CD4-positive, alpha-beta T cell treated with Interleukin-15 for 1 hour (primary cell): ENCODE data around the gene CRB2.

Source experiments
- DNase-seq: peaks from one replicate; pipeline ENCODE4 v3.0.0-alpha.2; 2020

The CRB2 gene

DNA sequence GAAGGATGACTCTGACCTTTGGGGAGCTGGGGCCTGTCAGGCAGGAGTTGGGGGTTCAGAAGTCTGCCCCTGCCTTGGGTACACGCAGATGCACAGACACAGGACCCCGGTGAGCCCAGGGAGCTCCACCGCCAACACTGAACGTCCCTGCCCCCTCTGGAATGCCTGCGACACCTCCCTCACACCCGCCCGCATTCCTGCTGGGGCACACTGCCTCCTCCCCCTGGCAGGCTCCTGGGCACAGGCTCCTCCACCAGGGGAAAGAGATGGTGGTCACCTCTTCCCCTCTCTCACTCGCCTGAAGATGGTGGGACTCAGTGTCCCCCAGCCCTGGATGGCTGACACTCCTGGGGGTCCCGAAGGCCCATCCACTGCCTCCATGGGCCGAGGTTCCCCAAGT is 12.0 kb downstream of the CRB2 start:
- no peak for DNase-seq

DNA sequence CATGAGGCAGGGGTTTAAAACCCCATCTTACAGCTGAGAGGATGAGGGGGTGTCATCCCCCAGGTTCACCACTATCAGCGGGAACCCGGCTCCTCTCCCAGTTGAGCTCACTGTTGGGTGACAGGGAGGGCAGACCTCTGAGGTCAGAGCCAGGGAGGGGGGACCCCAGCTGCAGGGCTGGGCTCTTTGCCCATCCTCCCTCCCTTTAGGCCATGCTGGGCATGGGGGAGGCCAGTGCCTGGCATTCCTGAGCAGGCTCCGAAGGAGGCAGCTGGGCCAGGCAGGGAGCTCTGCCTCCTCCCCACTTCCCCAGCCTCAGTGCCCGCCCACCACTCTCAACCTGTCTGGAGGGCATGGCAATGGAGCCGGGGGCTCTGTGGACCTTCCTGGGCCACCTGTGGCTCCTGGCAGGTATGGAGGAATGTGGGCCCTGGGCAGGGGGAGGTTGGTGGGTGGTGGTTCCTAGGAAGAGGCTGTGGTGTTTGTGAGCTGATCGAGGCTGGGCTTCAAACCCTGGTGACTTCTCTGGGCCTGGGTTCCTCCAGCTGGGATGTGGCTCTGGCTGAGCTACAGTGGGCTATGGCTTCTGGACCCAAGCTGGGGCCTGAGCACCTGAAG is 12.6 kb downstream of the CRB2 start:
- DNase-seq = no peak

DNA sequence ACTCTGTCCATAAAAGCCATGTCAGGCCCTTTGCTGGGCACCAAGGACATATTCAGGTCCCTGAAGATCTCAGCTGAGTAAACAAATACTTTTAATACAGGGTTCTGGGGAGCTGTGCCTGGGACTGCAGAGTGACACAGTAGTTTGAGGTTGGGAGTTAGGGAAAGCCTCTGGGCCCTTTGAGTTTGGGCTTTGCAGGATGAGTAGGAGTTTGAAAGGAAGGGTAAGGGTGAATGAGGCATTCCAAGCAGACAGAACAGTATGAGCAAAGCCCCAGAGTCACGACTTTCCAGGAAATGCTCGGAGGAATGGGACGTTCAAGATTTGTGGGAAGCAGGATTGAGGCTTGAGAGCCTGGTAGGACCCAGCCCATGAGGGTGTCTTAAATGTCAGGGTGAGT is 13.3 kb downstream of the CRB2 start:
- no peak for DNase-seq

DNA sequence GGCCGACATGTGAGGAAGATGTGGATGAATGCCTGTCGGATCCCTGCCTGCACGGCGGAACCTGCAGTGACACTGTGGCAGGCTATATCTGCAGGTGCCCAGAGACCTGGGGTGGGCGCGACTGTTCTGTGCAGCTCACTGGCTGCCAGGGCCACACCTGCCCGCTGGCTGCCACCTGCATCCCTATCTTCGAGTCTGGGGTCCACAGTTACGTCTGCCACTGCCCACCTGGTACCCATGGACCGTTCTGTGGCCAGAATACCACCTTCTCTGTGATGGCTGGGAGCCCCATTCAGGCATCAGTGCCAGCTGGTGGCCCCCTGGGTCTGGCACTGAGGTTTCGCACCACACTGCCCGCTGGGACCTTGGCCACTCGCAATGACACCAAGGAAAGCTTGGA is 14.1 kb downstream of the CRB2 start:
- DNase-seq = no peak

DNA sequence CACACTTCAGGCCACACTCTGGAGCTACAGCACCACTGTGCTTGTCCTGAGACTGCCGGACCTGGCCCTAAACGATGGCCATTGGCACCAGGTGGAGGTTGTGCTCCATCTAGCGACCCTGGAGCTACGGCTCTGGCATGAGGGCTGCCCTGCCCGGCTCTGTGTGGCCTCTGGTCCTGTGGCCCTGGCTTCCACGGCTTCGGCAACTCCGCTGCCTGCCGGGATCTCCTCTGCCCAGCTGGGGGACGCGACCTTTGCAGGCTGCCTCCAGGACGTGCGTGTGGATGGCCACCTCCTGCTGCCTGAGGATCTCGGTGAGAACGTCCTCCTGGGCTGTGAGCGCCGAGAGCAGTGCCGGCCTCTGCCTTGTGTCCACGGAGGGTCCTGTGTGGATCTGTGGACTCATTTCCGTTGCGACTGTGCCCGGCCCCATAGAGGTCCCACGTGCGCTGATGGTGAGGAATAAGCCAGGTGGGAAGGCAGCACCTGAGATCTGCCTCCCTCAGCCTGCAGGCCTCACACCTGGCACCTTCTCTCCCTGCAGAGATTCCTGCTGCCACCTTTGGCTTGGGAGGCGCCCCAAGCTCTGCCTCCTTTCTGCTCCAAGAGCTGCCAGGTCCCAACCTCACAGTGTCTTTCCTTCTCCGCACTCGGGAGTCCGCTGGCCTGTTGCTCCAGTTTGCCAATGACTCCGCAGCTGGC is 14.7 kb downstream of the CRB2 start:
- no peak for DNase-seq

DNA sequence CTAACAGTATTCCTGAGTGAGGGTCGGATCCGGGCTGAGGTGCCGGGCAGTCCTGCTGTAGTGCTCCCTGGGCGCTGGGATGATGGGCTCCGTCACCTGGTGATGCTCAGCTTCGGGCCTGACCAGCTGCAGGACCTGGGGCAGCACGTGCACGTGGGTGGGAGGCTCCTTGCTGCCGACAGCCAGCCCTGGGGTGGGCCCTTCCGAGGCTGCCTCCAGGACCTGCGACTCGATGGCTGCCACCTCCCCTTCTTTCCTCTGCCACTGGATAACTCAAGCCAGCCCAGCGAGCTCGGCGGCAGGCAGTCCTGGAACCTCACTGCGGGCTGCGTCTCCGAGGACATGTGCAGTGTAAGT is 15.2 kb downstream of the CRB2 start:
- DNase-seq = no peak

DNA sequence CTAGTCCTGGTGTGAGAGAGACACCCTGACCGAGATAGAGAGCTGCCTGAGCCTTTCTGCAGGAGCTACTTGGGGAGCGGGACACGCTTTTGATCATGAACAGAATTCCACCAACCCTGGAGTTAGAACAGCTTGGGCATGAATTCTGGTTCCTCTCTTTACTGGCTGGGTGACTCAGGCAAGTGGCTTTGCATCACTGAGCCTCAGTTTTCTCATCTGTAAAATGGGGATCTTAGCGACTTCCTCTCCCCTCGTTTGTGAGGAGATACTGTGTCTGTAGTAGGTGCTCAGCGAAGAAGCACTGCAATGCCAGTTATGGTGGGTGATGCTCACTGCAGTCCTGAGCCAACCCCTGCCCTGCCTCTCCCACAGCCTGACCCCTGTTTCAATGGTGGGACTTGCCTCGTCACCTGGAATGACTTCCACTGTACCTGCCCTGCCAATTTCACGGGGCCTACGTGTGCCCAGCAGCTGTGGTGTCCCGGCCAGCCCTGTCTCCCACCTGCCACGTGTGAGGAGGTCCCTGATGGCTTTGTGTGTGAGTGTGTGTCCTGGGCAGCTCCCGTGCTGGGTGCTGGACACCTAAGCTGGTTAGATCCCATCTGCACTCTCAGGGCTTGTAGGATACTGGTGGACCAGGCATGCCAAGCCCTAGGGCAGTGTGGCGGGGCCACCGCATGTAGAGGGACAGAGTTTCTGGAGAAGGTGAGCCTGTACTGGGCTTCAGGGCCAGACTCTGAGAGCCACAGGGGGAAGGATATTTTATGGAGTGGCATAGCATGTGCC is 16.0 kb downstream of the CRB2 start:
- no peak for DNase-seq

DNA sequence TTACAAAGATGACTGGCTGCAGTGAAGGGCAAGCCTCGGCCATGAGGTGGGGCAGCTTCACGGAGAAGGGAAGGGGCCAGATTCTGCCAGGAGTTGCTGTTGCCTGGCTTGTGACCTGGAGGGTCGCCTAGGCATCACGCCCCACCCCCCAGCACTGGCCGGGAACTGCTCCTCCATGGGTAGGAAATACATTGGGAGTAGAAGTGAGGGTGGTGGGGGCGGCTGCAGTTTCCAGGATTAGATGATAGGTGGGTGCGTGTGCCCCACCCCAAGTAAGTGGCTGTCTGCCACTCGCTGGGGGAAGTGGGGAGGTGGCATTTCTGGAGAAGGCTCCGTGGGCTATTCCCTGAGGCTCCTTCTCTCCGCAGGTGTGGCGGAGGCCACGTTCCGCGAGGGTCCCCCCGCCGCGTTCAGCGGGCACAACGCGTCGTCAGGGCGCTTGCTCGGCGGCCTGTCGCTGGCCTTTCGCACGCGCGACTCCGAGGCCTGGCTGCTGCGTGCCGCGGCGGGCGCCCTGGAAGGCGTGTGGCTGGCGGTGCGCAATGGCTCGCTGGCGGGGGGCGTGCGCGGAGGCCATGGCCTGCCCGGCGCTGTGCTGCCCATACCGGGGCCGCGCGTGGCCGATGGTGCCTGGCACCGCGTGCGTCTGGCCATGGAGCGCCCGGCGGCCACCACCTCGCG is 16.9 kb downstream of the CRB2 start:
- DNase-seq = no peak

DNA sequence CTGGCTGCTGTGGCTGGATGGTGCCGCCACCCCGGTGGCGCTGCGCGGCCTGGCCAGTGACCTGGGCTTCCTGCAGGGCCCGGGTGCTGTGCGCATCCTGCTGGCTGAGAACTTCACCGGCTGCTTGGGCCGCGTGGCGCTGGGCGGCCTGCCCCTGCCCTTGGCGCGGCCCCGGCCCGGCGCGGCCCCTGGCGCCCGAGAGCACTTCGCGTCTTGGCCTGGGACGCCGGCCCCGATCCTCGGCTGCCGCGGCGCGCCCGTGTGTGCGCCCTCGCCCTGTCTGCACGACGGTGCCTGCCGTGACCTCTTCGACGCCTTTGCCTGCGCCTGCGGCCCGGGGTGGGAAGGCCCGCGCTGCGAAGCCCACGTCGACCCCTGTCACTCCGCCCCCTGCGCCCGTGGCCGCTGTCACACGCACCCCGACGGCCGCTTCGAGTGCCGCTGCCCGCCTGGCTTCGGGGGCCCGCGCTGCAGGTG is 17.5 kb downstream of the CRB2 start:
- DNase-seq = no peak

DNA sequence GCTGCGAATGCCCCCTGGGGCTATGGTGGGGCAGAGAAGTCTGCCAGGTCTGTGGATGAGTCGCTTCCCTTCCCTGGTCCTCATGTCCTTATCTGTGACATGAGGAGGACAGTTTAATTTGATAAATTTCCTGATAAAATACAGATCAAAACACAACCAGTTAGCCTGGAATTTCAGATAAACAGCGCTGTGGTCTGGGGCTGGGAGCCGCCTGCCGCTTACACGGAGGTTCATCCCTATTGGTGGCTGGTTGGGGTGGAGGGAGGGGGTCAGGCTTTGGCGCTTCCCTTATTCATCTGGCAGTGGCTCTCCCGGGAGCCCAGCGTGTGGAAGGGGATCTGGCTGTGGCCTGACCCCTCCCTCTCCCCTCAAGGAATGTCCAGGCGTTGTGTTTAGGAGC is 17.9 kb downstream of the CRB2 start:
- DNase-seq = no peak

DNA sequence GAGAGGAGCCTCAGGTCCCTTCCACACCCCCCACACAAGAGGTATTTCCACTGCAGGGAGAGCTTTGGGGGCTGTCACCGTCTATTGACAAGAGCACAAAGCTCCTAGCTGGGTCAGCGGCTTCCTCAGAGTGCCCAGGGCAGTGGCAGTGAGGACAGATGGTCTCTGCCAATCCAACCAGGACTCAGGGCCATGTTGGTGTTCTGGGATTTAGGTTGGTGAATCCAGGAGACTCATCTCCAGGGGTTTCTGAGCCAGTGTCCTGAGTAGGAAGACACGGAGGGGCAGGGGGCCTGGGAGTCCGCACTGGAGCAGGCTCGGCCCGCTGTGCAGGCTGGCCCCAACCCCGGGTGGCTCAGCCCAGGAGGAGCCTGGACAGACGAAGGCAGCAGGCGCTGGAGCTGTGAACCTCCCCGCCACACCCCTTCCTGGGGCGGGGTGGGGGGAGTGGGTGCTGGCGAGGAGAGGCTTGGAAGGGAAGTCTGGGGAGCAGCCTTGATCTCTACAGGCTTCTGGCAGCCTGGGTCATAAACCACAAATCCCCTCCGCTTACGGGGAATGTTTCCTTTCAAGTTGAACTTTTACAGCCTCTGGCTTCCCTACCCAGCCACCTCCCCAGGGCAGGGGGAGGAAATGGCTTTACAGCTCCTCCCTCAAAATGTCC is 19.6 kb downstream of the CRB2 start:
- DNase-seq = no peak

DNA sequence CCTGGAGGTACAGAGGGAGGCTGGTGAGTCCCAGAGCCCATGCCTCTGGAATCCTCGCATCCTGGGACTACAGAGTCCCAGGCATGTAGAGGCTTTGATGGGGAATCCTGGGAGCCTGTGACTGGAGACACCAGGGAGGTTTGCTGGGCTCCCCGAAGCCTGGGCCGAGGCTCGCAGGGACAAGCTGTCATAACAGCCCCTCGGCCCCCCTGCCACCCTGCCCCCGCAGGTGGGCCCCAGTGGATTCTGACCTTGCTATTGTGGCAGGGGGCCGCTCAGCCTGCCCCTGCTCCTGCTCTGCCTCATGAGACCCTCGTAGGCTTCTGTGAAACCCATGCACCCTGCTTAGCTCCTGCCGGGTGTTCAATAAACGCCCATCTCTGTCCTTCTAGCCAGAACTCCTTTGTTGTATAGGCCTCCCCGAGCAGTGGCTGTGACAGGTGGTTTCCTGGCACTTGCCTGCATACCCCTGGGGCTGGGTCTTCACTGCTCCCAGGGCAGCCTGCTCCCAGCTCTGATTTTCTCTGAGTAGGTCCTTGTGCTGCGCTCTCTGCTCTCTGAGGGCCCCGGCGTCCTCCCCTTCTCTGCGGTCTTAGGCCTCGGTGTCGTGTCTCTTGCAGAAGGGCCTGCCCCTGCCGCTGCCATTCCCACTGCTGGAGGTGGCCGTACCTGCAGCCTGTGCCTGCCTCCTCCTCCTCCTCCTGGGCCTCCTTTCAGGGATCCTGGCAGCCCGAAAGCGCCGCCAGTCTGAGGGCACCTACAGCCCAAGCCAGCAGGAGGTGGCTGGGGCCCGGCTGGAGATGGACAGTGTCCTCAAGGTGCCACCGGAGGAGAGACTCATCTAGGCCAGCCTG is 20.4 kb downstream of the CRB2 start:
- DNase-seq = no peak

DNA sequence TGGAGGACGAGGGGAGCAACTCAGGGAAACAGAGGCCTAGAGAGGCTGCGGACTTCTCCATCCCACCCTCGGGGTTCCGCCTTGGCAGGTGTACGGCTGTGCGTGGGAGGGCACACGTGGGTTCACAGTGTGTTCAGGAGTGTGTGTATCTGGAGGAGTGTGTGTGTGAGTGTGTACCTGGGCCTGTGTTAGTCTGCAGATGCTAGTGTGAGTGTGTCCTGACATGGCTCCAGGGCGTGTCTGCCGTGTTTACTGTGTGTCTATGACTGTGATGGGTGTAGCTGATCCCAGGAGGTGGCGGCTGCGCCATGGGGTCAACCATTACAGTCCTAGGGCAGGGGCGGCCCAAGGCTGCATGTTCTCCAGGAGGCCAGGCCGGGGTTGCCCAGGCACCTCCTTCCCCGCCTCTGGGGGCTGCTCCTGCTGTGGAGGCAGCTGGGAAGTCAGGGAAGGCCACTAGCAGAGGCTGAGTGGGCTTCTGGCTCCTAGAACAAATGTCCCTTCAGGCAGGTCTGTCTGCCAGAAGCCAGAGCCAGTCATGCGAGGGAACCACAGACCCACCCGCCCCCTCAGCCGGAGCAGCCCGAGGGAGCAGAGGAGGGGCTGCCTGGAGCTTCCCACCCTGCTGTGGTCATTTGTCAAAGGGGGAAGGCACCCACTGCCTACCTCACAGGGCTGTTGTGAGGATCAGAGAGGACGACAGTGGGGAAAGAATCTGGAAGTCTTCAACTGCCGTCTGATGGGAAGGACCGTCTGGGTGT is 21.4 kb downstream of the CRB2 start:
- no peak for DNase-seq

DNA sequence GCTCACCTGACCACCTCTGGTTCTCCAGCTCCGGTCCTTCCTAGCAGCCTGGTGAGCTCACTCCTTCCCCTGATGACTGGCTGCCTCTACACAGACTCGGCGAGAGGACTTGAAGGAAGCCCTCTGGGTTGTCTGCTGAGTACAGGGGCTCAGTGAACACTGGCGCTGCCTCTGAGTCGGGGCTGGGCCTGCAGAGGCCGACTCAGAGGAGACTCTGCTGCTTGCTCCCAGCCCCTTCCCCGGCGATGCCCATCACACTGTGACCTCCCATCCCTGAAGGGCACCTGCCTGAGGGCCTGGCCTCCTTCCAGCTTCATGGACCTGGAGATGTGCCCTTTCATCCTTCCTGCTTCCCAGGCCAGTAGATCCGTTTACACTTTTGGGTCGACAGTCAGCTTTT is 22.0 kb downstream of the CRB2 start:
- DNase-seq = no peak

DNA sequence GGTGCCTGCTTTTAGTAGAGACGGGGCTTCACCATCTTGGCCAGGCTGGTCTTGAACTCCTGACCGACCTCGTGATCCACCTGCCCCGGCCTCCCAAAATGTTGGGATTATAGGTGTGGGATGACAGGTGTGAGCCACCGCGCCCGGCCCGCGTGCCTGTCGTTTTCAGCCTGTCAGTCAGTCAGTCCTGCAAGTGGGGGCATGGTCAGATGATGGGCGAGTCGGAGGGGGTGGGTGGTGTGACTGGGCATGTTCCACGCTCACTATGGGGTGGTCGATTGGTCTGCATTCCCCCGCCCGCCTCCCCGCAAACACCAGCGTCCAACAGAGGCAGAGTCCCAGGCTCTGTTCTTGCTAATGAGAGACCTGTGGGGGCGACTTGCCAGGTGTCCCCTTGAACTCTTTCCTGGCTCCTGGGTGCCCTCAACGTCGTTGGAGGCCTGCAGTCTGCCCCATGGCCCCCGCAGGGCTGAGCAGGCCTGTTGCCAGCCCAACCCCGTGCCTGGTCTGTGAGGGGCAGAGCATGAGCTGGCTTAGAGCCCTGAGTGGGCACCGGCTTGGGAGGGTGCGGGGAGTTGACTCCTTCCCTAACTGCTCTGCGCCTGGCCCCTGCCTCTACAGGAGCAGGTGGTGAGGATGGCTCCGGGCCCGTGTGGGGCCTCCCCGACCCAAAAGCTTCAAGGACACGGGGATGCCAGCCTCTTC is 23.1 kb downstream of the CRB2 start:
- no peak for DNase-seq

DNA sequence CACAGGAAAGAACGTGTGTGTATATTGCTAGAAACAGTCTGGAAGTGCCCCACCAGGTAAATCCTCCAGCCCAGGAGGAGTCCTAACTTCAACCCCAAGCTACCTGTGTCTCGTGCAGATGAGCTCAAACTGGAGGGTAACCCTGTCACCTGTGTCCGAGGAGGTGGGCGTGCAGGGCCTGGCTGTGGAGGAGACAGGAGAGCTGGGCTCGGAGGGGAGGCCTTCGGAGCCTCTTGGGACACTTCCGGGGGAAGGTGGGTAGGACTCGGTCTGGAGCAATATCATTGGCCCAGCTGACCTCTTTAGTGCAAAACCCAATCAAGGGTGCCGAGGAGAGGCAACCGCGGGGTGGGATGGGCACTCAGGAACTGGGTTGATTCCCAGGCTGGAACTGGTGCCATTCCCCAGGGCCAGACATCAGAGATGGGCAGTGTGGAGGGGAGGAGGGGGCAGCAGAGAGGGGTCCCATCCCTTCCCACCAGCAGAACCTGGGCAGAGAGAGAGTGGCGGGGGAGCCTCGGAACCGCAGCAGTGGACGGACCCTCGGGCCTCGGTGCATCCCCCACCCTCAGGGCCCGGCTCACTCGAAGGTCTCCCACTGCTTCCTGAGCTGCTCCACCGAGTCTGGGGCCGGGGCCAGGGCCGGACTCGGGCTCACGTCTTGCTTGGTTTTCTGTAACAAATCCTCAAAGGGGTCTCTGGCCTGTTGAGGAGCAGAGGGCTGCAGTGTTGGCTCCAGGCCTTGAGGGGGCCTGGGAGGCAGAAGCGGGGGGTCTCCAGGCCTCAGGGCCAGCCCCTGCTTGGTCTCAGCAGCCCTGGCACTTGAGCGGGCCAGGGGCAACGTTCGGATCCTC is 25.1 kb downstream of the CRB2 start:
- no peak for DNase-seq

DNA sequence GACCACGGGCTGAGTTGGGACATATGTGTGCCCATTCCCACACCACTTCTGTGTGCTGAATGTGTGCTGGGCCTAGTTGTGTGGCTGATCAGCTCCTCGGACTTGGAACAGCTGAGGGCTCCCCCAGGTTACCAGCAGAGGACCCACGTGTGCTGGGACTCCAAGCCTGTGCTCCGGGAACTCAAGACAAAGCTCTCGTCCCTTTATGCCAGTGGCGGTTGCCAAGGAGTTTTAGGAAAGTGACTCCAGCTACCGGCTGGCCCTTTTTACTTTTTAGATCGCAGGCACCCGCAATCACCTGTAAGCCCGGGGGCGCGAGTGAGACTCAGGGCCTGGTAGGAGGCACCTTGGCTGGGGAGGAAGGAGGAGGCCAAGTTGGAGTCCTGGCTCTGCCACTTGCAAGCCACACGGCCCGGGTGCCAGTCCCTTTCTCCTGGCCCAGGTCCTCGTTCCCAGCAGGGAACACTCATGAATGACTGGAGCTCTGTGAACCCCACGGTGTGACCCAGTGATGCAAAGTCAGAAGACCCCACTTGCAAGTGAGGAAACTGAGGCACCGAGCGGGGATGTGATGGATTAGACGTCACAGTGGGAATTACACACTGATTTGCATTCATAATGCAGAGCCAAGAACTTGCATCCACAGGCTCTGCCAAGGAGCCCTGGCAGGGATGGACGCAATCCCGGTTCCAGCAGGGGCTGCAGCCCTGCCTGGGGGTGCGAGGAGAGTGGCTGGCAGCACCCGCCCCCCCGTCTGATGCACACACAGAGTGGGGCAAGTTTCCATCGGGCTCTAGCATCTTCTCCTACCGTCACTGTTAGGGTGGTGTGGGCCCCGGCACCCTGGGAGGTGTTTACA is 26.9 kb downstream of the CRB2 start:
- no peak for DNase-seq

DNA sequence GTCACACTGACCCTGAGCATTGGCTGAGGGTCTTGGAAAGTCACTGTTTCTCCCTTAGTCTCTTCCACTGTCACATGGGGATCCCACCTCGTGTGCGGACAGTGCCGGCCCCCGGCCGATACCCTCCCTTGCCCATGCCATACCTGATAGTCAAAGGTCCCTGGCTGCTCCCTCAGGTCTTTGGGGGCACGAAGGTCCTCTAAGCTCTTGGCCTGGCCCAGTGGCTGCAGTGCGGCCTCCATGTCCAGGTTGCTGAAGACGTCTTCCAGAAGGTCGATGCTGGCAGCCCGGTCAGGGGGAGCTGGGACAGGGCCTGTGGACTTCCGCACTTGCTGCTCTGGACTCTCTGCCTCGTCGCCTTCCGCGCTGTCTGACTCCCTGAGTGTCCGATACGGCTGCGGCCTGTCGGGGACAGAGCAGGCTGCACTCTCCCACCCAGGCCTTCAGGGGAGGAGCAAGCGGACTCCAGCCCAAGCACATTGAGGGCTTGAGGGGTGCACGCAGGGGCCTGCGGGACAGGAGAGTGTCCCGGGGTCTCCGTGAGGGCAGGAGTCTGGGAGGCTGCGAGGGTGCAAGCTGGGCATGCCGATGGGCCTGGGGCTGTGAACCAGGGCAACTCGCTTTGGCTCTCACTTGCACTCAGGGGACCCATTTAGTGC is 27.6 kb downstream of the CRB2 start:
- DNase-seq = no peak
